Ovary (tissue), 3 donors: ENCODE measurements around the gene TCEANC2.

ENCODE experiments used
- EP300 ChIP-seq: sonication (generic); formaldehyde crosslinking; IDR thresholded peaks from one replicate; pipeline ENCODE4 v1.6.1; 2017; ENCODE audit warnings: antibody characterized with exemption
- POLR2A ChIP-seq: fragments of 450-650 bp; IDR thresholded peaks from one replicate; pipeline ENCODE4 v1.6.1; 2017; ENCODE audit warnings: antibody characterized with exemption, mild to moderate bottlenecking, moderate library complexity
- TF ChIP-seq, protein P1 (sequence below), 3 donors: fragments of 450-650 bp in 2 of 3; fragments of 200-600 bp in 1 of 3; IDR thresholded peaks; one replicate each; pipeline versions ENCODE4 v1.5.1 to v1.8.0; 2016 to 2022; ENCODE audit warnings: antibody characterized with exemption in 3 of 3, mild to moderate bottlenecking in 1 of 3
- donor health status: DM: no; HTN: no; CAD: no.

- TF ChIP-seq, protein P1, sequence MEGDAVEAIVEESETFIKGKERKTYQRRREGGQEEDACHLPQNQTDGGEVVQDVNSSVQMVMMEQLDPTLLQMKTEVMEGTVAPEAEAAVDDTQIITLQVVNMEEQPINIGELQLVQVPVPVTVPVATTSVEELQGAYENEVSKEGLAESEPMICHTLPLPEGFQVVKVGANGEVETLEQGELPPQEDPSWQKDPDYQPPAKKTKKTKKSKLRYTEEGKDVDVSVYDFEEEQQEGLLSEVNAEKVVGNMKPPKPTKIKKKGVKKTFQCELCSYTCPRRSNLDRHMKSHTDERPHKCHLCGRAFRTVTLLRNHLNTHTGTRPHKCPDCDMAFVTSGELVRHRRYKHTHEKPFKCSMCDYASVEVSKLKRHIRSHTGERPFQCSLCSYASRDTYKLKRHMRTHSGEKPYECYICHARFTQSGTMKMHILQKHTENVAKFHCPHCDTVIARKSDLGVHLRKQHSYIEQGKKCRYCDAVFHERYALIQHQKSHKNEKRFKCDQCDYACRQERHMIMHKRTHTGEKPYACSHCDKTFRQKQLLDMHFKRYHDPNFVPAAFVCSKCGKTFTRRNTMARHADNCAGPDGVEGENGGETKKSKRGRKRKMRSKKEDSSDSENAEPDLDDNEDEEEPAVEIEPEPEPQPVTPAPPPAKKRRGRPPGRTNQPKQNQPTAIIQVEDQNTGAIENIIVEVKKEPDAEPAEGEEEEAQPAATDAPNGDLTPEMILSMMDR (IDR thresholded peaks at IDR 0.05): no peak
- TF ChIP-seq POLR2A (no peak), EP300 (no peak)
Observed at GRCh38 chr1:54120698-54121481, 67.5 kb downstream of the TCEANC2 start.
